Measurements from ENCODE around the gene SEC16B. TPM values are rescaled to one million over a fixed set of nuclear protein-coding genes. Genes with fewer than 3 reads are reported as not detected.

SEC16B gene
- total and polyA plus RNA-seq, 2 of the 8 experiments (the other 6 are each of a cell fraction or from before 2014, with no cell fraction given), result 0.56 to 0.94 TPM

DNA sequence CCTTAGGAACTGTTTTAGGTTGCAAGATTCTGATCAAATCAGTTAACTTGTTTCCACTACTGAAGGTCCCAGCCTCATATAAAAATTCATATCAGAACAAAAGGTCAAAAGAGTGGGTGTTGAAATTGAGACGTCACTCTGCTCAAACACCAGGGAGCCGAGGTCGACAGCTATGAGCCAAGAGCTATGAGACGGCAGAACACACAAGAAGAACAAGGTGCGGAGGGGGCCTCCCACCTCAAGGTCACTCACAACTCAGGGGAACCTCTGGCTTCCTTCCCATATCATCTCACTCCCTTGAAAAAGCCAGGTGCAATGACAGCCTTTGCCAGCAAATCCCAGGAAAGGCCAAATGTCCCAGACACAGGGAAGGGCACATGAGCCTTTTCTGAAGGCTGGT, 749 bp downstream of the SEC16B start:
- Histone ChIP-seq H3K4me2 (ENCODE audit: insufficient read depth in 1 of 2, low read depth in 2 of 2, low read length in 2 of 2) (no peak overlapping the region), H3K79me1 (ENCODE audit: low read depth, low read length) (no peaks in the 10 kb centered on the region), H3K9me3 (ENCODE audit: insufficient read depth in 2 of 2, low read depth in 1 of 2, low read length in 1 of 2) (no peaks in the 10 kb centered on the region), H3K27ac (ENCODE audit: low read depth, low read length) (no peak overlapping the region), H3K14ac (ENCODE audit: insufficient read length) (no peak overlapping the region), H3K9ac (replicated peaks in 1 of 4; ENCODE audit: extremely low read depth in 1 of 4, low read depth in 3 of 4, low read length in 3 of 4) (no peak overlapping the region), H2AK5ac (ENCODE audit: low read depth, low read length) (no peak overlapping the region), H4K91ac (replicated peaks; ENCODE audit: insufficient read length, low read length) (no peak overlapping the region), H3K27me3 (replicated peaks in 1 of 4; ENCODE audit: control insufficient read depth in 3 of 4, extremely low read depth in 1 of 4, insufficient read depth in 3 of 4, low read length in 3 of 4) (no peaks in the 10 kb centered on the region), H3K18ac (ENCODE audit: extremely low read depth, low read length) (no peak overlapping the region), H3K4ac (replicated peaks; ENCODE audit: insufficient read length, low read depth, low read length) (no peak overlapping the region), H2BK5ac (ENCODE audit: low read depth, low read length) (no peak overlapping the region), H2BK12ac (ENCODE audit: low read depth, low read length) (no peak overlapping the region), H3K4me3 (ENCODE audit: extremely low read depth in 1 of 4, insufficient read depth in 2 of 4, low read depth in 3 of 4, low read length in 4 of 4) (no peak overlapping the region), H4K8ac (ENCODE audit: extremely low read depth, insufficient read depth, low read length) (no peak overlapping the region), H3K36me3 (ENCODE audit: control insufficient read depth in 2 of 4, insufficient read depth in 4 of 4, low read length in 3 of 4) (no peaks in the 10 kb centered on the region), H2BK20ac (ENCODE audit: low read length) (no peak overlapping the region), H2AFZ (ENCODE audit: low read length) (no peak overlapping the region), H2BK15ac (ENCODE audit: low read length) (no peak overlapping the region), H3K23ac (ENCODE audit: insufficient read length) (no peak overlapping the region), H3K79me2 (ENCODE audit: control insufficient read depth in 1 of 2, insufficient read depth in 2 of 2, low read length in 2 of 2) (no peaks in the 10 kb centered on the region), H4K20me1 (replicated peaks in 1 of 2; ENCODE audit: control insufficient read depth in 1 of 2, insufficient read depth in 2 of 2, low read length in 2 of 2) (no peaks in the 10 kb centered on the region), H4K5ac (ENCODE audit: insufficient read length, low read depth, low read length) (no peak overlapping the region), H3K23me2 (ENCODE audit: low read depth, low read length) (no peaks in the 10 kb centered on the region), H2BK120ac (replicated peaks; ENCODE audit: low read depth, low read length) (no peak overlapping the region), H3K56ac (replicated peaks; ENCODE audit: insufficient read length, low read depth, low read length) (no peak overlapping the region), H3K4me1 (replicated peaks in 1 of 4; ENCODE audit: control insufficient read depth in 3 of 4, insufficient read depth in 4 of 4, low read length in 3 of 4) (no peaks in the 10 kb centered on the region)
- TF ChIP-seq SAP30 (IDR thresholded peaks at IDR 0.05; ENCODE audit: insufficient read depth, insufficient replicate concordance, low read length) (no peak), TBP (IDR thresholded peaks at IDR 0.05; ENCODE audit: low read depth, low read length) (no peak), CBX8 (IDR thresholded peaks at IDR 0.05; ENCODE audit: borderline replicate concordance, low read depth, low read length) (no peak), SP2 (IDR thresholded peaks at IDR 0.05; ENCODE audit: low read length) (no peak), GABPA (IDR thresholded peaks at IDR 0.05; ENCODE audit: borderline replicate concordance, insufficient read depth, low read length) (no peak), RXRA (IDR thresholded peaks at IDR 0.05; ENCODE audit: insufficient read depth, low read depth, low read length) (no peak), CTBP2 (IDR thresholded peaks at IDR 0.05; ENCODE audit: borderline replicate concordance, insufficient read depth, insufficient read length, low read length) (no peak), NRF1 (IDR thresholded peaks at IDR 0.05; ENCODE audit: low read depth, low read length) (no peak), TCF12 (IDR thresholded peaks at IDR 0.05; ENCODE audit: low read depth, low read length) (no peak), HDAC6 (IDR thresholded peaks at IDR 0.05; ENCODE audit: low read depth, low read length) (no peak)
- WGBS, 2 experiments (ENCODE audit: extremely low coverage in 1 of 2, insufficient coverage in 1 of 2, insufficient read length in 1 of 2, insufficient replicate concordance in 2 of 2, low coverage in 1 of 2, low lambda C conversion rate in 2 of 2, missing lambda C conversion rate in 1 of 2), result 97% methylated on average over 5 of the region's 5 CpGs; no CpG with 5 or more reads in 1 of the 2 experiments
- ChIA-PET CTCF (ENCODE audit: partially characterized antibody) (interaction anchor here (1.8 kb wide), 1 partner anchor 23 kb away, joined by 5 read pairs; no protein-coding TSS in a partner anchor), POLR2A (ENCODE audit: partially characterized antibody) (no interaction called here)
- FAIRE-seq (no peak), DNase-seq (ENCODE audit: low read depth in 1 of 2, low spot score in 2 of 2) (no peak)

Measured in H1 (cell line).